HEK293 (cell line): ENCODE data around the gene PANK2.

Experiments used
- CTCF ChIP-seq: fragments of 450-650 bp; formaldehyde crosslinking; IDR thresholded peaks from 2 replicates; pipeline ENCODE4 v1.5.1; 2016; ENCODE audit warnings: missing biosample characterization, missing genetic modification characterization
- PRDM4 ChIP-seq: fragments of 450-650 bp; formaldehyde crosslinking; IDR thresholded peaks from 2 replicates; pipeline ENCODE4 v1.5.1; 2017; ENCODE audit warnings: missing biosample characterization, missing genetic modification characterization
- SCRT1 ChIP-seq: fragments of 450-650 bp; formaldehyde crosslinking; IDR thresholded peaks from 2 replicates; pipeline ENCODE4 v1.5.1; 2016; ENCODE audit warnings: missing biosample characterization, missing genetic modification characterization, borderline replicate concordance
- SETDB1 ChIP-seq: IDR thresholded peaks from one replicate; pipeline ENCODE4 v1.6.1; 2017; ENCODE audit warnings: mild to moderate bottlenecking, low read length, moderate library complexity, mixed read lengths; ENCODE audit not compliant: insufficient read length
- ZBTB10 ChIP-seq: fragments of 450-650 bp; formaldehyde crosslinking; IDR thresholded peaks from 2 replicates; pipeline ENCODE4 v1.5.1; 2016; ENCODE audit warnings: missing biosample characterization, missing genetic modification characterization
- ZNF239 ChIP-seq: fragments of 450-650 bp; formaldehyde crosslinking; IDR thresholded peaks from 2 replicates; pipeline ENCODE4 v1.5.1; 2016; ENCODE audit warnings: missing biosample characterization, missing genetic modification characterization

GRCh38 chr20:3847429-3847940 is 41.7 kb upstream of the PANK2 start:
- no peak for TF ChIP-seq CTCF (tag by site-specific recombination)
- TF ChIP-seq ZNF239 (tag by site-specific recombination), result no peak
- no peak for TF ChIP-seq SCRT1
- no peak for TF ChIP-seq SETDB1
- TF ChIP-seq ZBTB10 (tag by site-specific recombination), result no peak
- TF ChIP-seq PRDM4 (tag by site-specific recombination), result no peak
